HG02840 (cell line): Measurements from ENCODE around the gene SALL1.

Source experiments
- ATAC-seq: cut with Tn5 transposase; IDR thresholded peaks from one replicate; pipeline ENCODE4 v1.9.1; 2021; ENCODE audit warnings: mild to moderate bottlenecking, moderate library complexity, moderate number of reproducible peaks; ENCODE audit not compliant: unreplicated experiment, low FRiP score

SALL1 gene

GRCh38 chr16:51143196-51143977, 7.7 kb downstream of the SALL1 start:
- no peak for ATAC-seq

GRCh38 chr16:51141541-51141940, 9.5 kb downstream of the SALL1 start:
- no peak for ATAC-seq

- no peak for ATAC-seq
Observed at GRCh38 chr16:51141106-51141505, 10.0 kb downstream of the SALL1 start.

- no peak for ATAC-seq
Observed at GRCh38 chr16:51140112-51140511, 11.0 kb downstream of the SALL1 start.

GRCh38 chr16:51139568-51139967, 11.5 kb downstream of the SALL1 start:
- ATAC-seq, result no peak

- no peak for ATAC-seq
Observed at GRCh38 chr16:51138178-51138577, 12.9 kb downstream of the SALL1 start.

- ATAC-seq, result no peak
Observed at GRCh38 chr16:51137097-51137496, 14.0 kb downstream of the SALL1 start.

- no peak for ATAC-seq
Observed at GRCh38 chr16:51134876-51135275, 16.2 kb downstream of the SALL1 start.

- ATAC-seq, result no peak
Observed at GRCh38 chr16:51134269-51134812, 16.7 kb downstream of the SALL1 start.

- no peak for ATAC-seq
Observed at GRCh38 chr16:51133688-51134087, 17.4 kb downstream of the SALL1 start.

GRCh38 chr16:51133183-51133582, 17.9 kb downstream of the SALL1 start:
- ATAC-seq, result no peak

GRCh38 chr16:51132490-51133115, 18.5 kb downstream of the SALL1 start:
- no peak for ATAC-seq

- no peak for ATAC-seq
Observed at GRCh38 chr16:51131619-51132018, 19.5 kb downstream of the SALL1 start.

GRCh38 chr16:51129105-51129504, 22.0 kb downstream of the SALL1 start:
- no peak for ATAC-seq

- no peak for ATAC-seq
Observed at GRCh38 chr16:51125992-51126391, 25.1 kb downstream of the SALL1 start.

- no peak for ATAC-seq
Observed at GRCh38 chr16:51124896-51125295, 26.2 kb downstream of the SALL1 start.

- no peak for ATAC-seq
Observed at GRCh38 chr16:51121850-51122249, 29.2 kb downstream of the SALL1 start.

GRCh38 chr16:51120730-51121347, 30.2 kb downstream of the SALL1 start:
- ATAC-seq, result no peak

GRCh38 chr16:51119973-51120729, 30.9 kb downstream of the SALL1 start:
- no peak for ATAC-seq

- no peak for ATAC-seq
Observed at GRCh38 chr16:51119556-51119955, 31.5 kb downstream of the SALL1 start.

GRCh38 chr16:51116353-51116752, 34.7 kb downstream of the SALL1 start:
- ATAC-seq, result no peak
